Thoracic aorta (tissue), 2 donors: ENCODE data around the gene RBMS1. TPM values are rescaled to one million over a fixed set of nuclear protein-coding genes. Genes with fewer than 3 reads are reported as not detected.

Experiments used
- ATAC-seq: fragments of 150-250 bp; one replicate; pipeline ENCODE4 v1.8.0; 2017; ENCODE audit warnings: low read depth; ENCODE audit not compliant: insufficient number of reproducible peaks, low FRiP score
- DNase-seq: peaks from one replicate; pipeline ENCODE4 v3.0.0-alpha.2; 2020; ENCODE audit warnings: low spot score
- H3K27ac ChIP-seq, 2 donors: fragments of 200-600 bp; sonication (generic); 1 replicate in 1 of 2; 2 replicates in 1 of 2; pipeline ENCODE4 v1.5.1; 2016; ENCODE audit warnings: mild to moderate bottlenecking in 2 of 2, moderate library complexity in 2 of 2
- H3K27me3 ChIP-seq: fragments of 200-600 bp; sonication (generic); replicated peaks from 2 replicates; pipeline ENCODE4 v1.6.0; 2016; ENCODE audit warnings: mild to moderate bottlenecking; ENCODE audit not compliant: insufficient read depth
- H3K36me3 ChIP-seq: fragments of 200-600 bp; sonication (generic); one replicate; pipeline ENCODE4 v1.5.1; 2016
- H3K4me1 ChIP-seq, 2 donors: fragments of 200-600 bp; sonication (generic); 1 replicate in 1 of 2; 2 replicates in 1 of 2; pipeline versions ENCODE4 v1.5.1 to v1.6.0; 2016; ENCODE audit warnings: low read depth in 2 of 2, mild to moderate bottlenecking in 1 of 2; ENCODE audit not compliant: control insufficient read depth in 1 of 2
- H3K4me3 ChIP-seq: fragments of 200-600 bp; sonication (generic); 2 replicates; pipeline ENCODE4 v1.5.1; 2016; ENCODE audit warnings: mild to moderate bottlenecking
- H3K9me3 ChIP-seq: fragments of 200-600 bp; sonication (generic); 2 replicates; pipeline ENCODE4 v1.5.1; 2016
- total RNA-seq, 2 donors: library from RNA; depleted of rRNA; stranded (reverse); fragments of >200 nt; gene quantifications; one replicate each; pipeline versions ENCODE4 v1.1.0 to v1.2.3, GENCODE V29; 2016
- TF ChIP-seq, protein P1 (sequence below): fragments of 200-600 bp; sonication (generic); IDR thresholded peaks from one replicate; pipeline ENCODE4 v1.5.1; 2019; ENCODE audit warnings: antibody characterized with exemption

RBMS1 gene
- total RNA-seq, 2 donors from 2014 or later, result 98.7 to 179 TPM

DNA sequence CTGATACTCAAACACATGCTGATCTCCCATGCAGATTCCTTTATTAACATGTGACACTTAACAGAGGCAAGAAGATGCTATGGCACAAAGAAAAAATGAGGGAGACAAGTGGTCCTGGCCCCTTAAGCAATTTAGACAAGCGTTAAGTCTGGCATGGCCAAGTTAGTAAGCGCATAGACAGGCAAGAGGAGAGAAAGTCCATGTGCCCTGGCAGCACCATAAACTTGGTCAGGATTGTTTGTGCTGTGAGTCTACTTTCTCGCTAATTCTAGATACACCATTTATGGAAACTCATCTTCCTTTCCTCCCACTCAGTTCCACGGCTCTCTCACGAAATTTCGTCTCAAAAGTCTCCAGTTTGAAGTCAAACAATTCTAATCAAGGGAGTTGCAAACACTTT, 138.9 kb downstream of the RBMS1 start:
- Histone ChIP-seq H3K36me3 (no peaks in the 10 kb centered on the region), H3K27ac (no peak overlapping the region), H3K4me3 (no peak overlapping the region), H3K9me3 (no peaks in the 10 kb centered on the region), H3K27me3 (no peaks in the 10 kb centered on the region), H3K4me1 (peaks cover 18 to 28% of the 10 kb centered on the region in 2 donors)
- DNase-seq, result no peak
- TF ChIP-seq, protein P1, sequence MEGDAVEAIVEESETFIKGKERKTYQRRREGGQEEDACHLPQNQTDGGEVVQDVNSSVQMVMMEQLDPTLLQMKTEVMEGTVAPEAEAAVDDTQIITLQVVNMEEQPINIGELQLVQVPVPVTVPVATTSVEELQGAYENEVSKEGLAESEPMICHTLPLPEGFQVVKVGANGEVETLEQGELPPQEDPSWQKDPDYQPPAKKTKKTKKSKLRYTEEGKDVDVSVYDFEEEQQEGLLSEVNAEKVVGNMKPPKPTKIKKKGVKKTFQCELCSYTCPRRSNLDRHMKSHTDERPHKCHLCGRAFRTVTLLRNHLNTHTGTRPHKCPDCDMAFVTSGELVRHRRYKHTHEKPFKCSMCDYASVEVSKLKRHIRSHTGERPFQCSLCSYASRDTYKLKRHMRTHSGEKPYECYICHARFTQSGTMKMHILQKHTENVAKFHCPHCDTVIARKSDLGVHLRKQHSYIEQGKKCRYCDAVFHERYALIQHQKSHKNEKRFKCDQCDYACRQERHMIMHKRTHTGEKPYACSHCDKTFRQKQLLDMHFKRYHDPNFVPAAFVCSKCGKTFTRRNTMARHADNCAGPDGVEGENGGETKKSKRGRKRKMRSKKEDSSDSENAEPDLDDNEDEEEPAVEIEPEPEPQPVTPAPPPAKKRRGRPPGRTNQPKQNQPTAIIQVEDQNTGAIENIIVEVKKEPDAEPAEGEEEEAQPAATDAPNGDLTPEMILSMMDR, result no peak
- no peak for ATAC-seq

DNA sequence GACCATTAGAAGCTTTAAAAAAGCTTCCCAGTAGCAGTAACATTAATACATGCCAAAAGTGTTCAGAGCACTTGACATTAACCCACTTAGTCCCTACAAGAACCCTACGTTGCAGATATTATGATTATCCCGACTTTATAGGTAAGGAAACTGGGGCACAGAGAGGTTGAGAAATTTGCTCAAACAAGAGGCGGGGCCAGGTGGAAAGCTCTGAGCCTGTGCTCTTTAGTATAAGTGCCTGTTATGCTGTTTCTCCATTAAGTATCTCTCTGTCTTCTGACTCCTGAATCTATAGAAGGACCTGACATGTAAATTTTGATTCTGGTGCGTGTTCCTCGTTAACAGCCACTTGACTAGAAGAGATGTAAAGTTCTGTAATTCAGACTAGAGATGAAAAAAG, 139.8 kb downstream of the RBMS1 start:
- ATAC-seq (no peak), DNase-seq (no peak)
- Histone ChIP-seq H3K27ac (no peak overlapping the region), H3K27me3 (no peaks in the 10 kb centered on the region), H3K36me3 (no peaks in the 10 kb centered on the region), H3K9me3 (no peaks in the 10 kb centered on the region), H3K4me3 (no peak overlapping the region), H3K4me1 (peaks cover 18 to 36% of the 10 kb centered on the region in 2 donors)
- TF ChIP-seq, protein P1, result no peak

GRCh38 chr2:160353166-160353565, 140.4 kb downstream of the RBMS1 start:
- Histone ChIP-seq H3K4me1 (peaks cover 18 to 42% of the 10 kb centered on the region in 2 donors), H3K27me3 (no peaks in the 10 kb centered on the region), H3K36me3 (no peaks in the 10 kb centered on the region), H3K27ac (no peak overlapping the region), H3K9me3 (no peaks in the 10 kb centered on the region), H3K4me3 (no peak overlapping the region)
- TF ChIP-seq, protein P1, result no peak
- ATAC-seq (no peak), DNase-seq (no peak)

DNA sequence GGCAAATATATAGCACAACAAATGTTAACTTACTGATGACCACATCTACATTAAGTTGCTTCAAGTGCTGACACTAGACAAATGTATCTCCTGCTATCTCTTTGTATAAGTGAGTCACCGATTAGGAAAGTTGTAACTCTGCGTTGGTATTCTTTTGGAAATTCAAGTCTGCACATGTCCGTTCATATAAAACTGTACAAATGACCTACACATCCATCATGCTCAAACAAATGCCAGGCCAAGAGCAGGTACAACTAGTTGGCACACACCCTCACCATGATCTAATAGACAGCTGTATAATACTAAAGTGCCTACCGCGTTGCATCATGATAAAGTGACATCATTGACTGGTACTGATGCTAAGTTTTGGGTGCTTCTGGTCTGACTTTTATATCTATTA, 141.1 kb downstream of the RBMS1 start:
- Histone ChIP-seq H3K36me3 (no peaks in the 10 kb centered on the region), H3K9me3 (no peaks in the 10 kb centered on the region), H3K27me3 (no peaks in the 10 kb centered on the region), H3K4me1 (peaks cover 18 to 48% of the 10 kb centered on the region in 2 donors), H3K27ac (no peak overlapping the region), H3K4me3 (no peak overlapping the region)
- ATAC-seq, result no peak
- DNase-seq, result no peak
- TF ChIP-seq, protein P1, result no peak

DNA sequence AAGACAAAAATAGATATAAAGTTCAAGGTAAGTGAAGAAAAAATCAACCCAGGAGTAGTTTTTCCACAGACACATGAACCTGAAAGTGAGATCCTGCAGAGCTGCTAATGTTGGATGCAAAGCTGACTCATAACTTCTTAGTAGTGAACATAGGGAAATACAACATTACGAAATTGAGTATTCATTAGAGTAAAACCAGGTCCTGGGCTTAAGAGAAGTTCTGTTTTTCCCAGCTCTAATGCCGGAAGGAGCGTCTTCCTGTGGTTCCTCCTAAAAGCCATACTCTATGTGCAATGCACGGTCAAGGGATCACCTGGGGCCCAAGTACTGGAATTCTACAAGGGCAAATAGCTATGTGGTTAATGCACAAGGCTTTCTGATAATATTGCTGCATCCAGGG, 141.7 kb downstream of the RBMS1 start:
- H3K27me3 ChIP-seq, result no peaks in the 10 kb centered on the region
- no peaks in the 10 kb centered on the region for H3K9me3 ChIP-seq
- ATAC-seq, result peak; percentile 50
- TF ChIP-seq, protein P1, result no peak
- no peak overlapping the region for H3K27ac ChIP-seq
- peaks cover 19 to 54% of the 10 kb centered on the region in 2 donors for H3K4me1 ChIP-seq
- no peak for DNase-seq
- H3K4me3 ChIP-seq, result no peak overlapping the region
- H3K36me3 ChIP-seq, result no peaks in the 10 kb centered on the region
